HepG2 (cell line): Measurements from ENCODE around the gene MMP23B. TPM values are rescaled to one million over a fixed set of nuclear protein-coding genes. Genes with fewer than 3 reads are reported as not detected.
"Not testable (repeated sequence)": the region's sequence is repeated elsewhere in the genome, so short reads cannot be mapped to it uniquely, and the experiment has no call there.

Experiments
- ATAC-seq: fragments of 200-7000 bp; cut with Tn5 transposase; 3 replicates; pipeline ENCODE4 v1.9.1; 2020; ENCODE audit warnings: mild to moderate bottlenecking, moderate library complexity
- BruUV-seq: library from RNA; stranded (reverse); fragments of 400-500 nt; replicated peaks from 2 replicates; lab custom pipeline; 2021; lab: Mats Ljungman, UMichigan
- CTCF ChIA-PET: fragments of 300-600 bp; formaldehyde crosslinking; extraction: SDS; loops from one replicate; lab custom pipeline; 2021; ENCODE audit warnings: low total read pairs, inconsistent platforms, low intra/inter-chr PET ratio; lab: Yijun Ruan, JAX
- POLR2A ChIA-PET: fragments of 350-600 bp; sonication (Branson Sonifier 250); formaldehyde crosslinking; loops from one replicate; lab custom pipeline; 2020; ENCODE audit warnings: antibody characterized with exemption, inconsistent platforms; lab: Yijun Ruan, JAX
- DNase-seq: peaks from one replicate; pipeline ENCODE4 v3.0.0-alpha.2; 2015; ENCODE audit warnings: low spot score
- FAIRE-seq: peaks from 3 replicates; lab custom pipeline; 2011; peaks lifted over from hg19 to GRCh38; lab: Jason Lieb, UNC
- H2AFZ ChIP-seq: one replicate; pipeline ENCODE4 v1.6.1; 2011; ENCODE audit warnings: low read length, inconsistent platforms
- H3K27ac ChIP-seq: fragments of 300-600 bp; 3 replicates; pipeline ENCODE4 v1.8.0; 2011; ENCODE audit warnings: mixed run types, mild to moderate bottlenecking, mixed read lengths, low read length, inconsistent platforms; ENCODE audit not compliant: insufficient read depth; ENCODE audit errors: extremely low read length
- H3K27me3 ChIP-seq, 2 experiments: fragments of 200-600 bp in 1 of 2; 2 replicates in 1 of 2; 3 replicates in 1 of 2; pipeline versions ENCODE4 v1.6.0 to v1.8.0; 2011; ENCODE audit warnings: low read length in 2 of 2, mild to moderate bottlenecking in 2 of 2, moderate library complexity in 2 of 2, inconsistent platforms in 1 of 2; ENCODE audit not compliant: insufficient read depth in 2 of 2, control insufficient read depth in 1 of 2
- H3K36me3 ChIP-seq, 2 experiments: fragments of 200-600 bp in 1 of 2; replicated peaks in 1 of 2; 2 replicates in 1 of 2; 3 replicates in 1 of 2; pipeline versions ENCODE4 v1.5.1 to v1.8.0; 2011; ENCODE audit warnings: low read length in 2 of 2, inconsistent platforms in 1 of 2; ENCODE audit not compliant: insufficient read depth in 2 of 2, control insufficient read depth in 1 of 2
- H3K4me1 ChIP-seq: 2 replicates; pipeline ENCODE4 v1.5.1; 2012; ENCODE audit warnings: low read length, inconsistent platforms; ENCODE audit not compliant: insufficient read depth
- H3K4me2 ChIP-seq: 2 replicates; pipeline ENCODE4 v1.6.0; 2011; ENCODE audit warnings: low read depth, low read length, inconsistent platforms
- H3K4me3 ChIP-seq, 3 experiments: fragments of 200-600 bp in 1 of 3; sonication (generic), shearing (Covaris generic) in 1 of 3; replicated peaks in 1 of 3; 2 replicates each; pipeline ENCODE4 v1.5.1; 2011 to 2016; ENCODE audit warnings: low read length in 3 of 3, inconsistent platforms in 2 of 3, low read depth in 2 of 3, mild to moderate bottlenecking in 2 of 3, control low read depth in 1 of 3, mixed read lengths in 1 of 3; ENCODE audit not compliant: insufficient read depth in 1 of 3
- H3K79me2 ChIP-seq: one replicate; pipeline ENCODE4 v1.6.1; 2011; ENCODE audit warnings: low read length, inconsistent platforms; ENCODE audit not compliant: insufficient read depth
- H3K9ac ChIP-seq: 2 replicates; pipeline ENCODE4 v1.6.0; 2011; ENCODE audit warnings: mild to moderate bottlenecking, low read depth, low read length, inconsistent platforms; ENCODE audit not compliant: insufficient read depth
- H3K9me3 ChIP-seq: 2 replicates; pipeline ENCODE4 v1.5.1; 2012; ENCODE audit warnings: mild to moderate bottlenecking, low read length
- H4K20me1 ChIP-seq: 2 replicates; pipeline ENCODE4 v1.6.0; 2011; ENCODE audit warnings: inconsistent platforms, mild to moderate bottlenecking, low read length, moderate library complexity; ENCODE audit not compliant: insufficient read depth
- WGBS: methylation state at CpG from one replicate; pipeline ENCODE4 v1.1.6; 2017; ENCODE audit warnings: low lambda C conversion rate; 5-methylcytosine and 5-hydroxymethylcytosine counted together
- in situ Hi-C: cut with HindIII; loops from 2 replicates; pipeline ENCODE4 v1.10.0; 2017; ENCODE audit warnings: low pct_unique_long_range_greater_than_20kb; ENCODE audit not compliant: extremely low pct_ligation_motif_present
- intact Hi-C: fragments of 100-400 bp; cut with micrococcal nuclease; formaldehyde crosslinking; loops from one replicate; pipeline ENCODE4 v1.10.0; 2022; ENCODE audit not compliant: unreplicated experiment
- polyA plus RNA-seq, 8 experiments: library from polyadenylated mRNA; depleted of rRNA in 3 of 8; stranded (reverse) in 7 of 8; unstranded in 1 of 8; fragments of >200 nt; fragmentation: Illumina TruSeq in 4 of 8; extraction: Trizol in 4 of 8; gene quantifications; 2 replicates each; pipeline versions ENCODE4 v1.2.1 to v1.2.3, GENCODE V29; 2011 to 2016; ENCODE audit warnings: low read depth in 4 of 8, missing spikeins in 1 of 8, mixed read lengths in 1 of 8; ENCODE audit not compliant: insufficient read depth in 1 of 8
- total RNA-seq, 5 experiments: library from RNA; depleted of rRNA; stranded (reverse); fragments of >200 nt; fragmentation: Illumina TruSeq; extraction: Trizol; gene quantifications; 2 replicates each; pipeline ENCODE4 v1.2.3, GENCODE V29; 2016; ENCODE audit warnings: low read depth in 1 of 5

MMP23B gene
- total and polyA plus RNA-seq, 2 of the 13 experiments (the other 11 are each of a cell fraction or from before 2014, with no cell fraction given): 0.61 to 0.75 TPM

- BruUV-seq, H2AFZ ChIP-seq, CTCF ChIA-PET, H3K27ac ChIP-seq, H3K9me3 ChIP-seq, DNase-seq, intact Hi-C loops, H3K4me3 ChIP-seq, FAIRE-seq, H4K20me1 ChIP-seq, POLR2A ChIA-PET, H3K9ac ChIP-seq, H3K36me3 ChIP-seq, H3K27me3 ChIP-seq, H3K4me1 ChIP-seq, in situ Hi-C loops, H3K4me2 ChIP-seq, H3K79me2 ChIP-seq, ATAC-seq: not testable (repeated sequence)
- 100% methylated on average over 5 of the region's 25 CpGs for WGBS
These were observed 8.1 kb downstream of the MMP23B start for GRCh38 chr1:1640081-1640480.

- BruUV-seq, H3K9me3 ChIP-seq, H3K4me1 ChIP-seq, H3K4me2 ChIP-seq, H3K27ac ChIP-seq, H3K9ac ChIP-seq, ATAC-seq, H3K27me3 ChIP-seq, POLR2A ChIA-PET, H3K4me3 ChIP-seq, H2AFZ ChIP-seq, H3K79me2 ChIP-seq, FAIRE-seq, CTCF ChIA-PET, H3K36me3 ChIP-seq, H4K20me1 ChIP-seq, DNase-seq, in situ Hi-C loops, intact Hi-C loops: not testable (repeated sequence)
- 96% methylated on average over 21 of the region's 38 CpGs for WGBS
These were observed 8.9 kb downstream of the MMP23B start for GRCh38 chr1:1640711-1641461.

DNA sequence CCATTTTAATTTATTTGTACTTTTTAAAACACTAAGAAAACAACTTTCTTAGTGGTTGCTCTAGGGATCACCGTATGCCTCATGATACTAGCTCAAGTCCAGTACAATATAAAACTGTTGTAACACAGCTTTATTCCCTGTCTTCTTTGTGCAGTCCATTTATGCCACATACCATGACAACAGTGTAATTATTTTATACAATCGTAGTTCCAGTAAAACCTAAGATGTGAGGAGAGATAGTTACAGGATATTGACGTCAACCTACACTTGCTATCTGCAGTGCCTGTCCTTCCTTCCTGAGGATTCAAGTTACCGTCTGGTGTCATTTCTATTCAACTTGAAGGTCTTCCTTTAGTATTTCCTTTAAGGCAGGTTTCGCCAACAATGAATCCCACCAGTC, 14.4 kb downstream of the MMP23B start:
- H4K20me1 ChIP-seq, H3K4me1 ChIP-seq, DNase-seq, BruUV-seq, H3K4me2 ChIP-seq, ATAC-seq, H3K9ac ChIP-seq, H2AFZ ChIP-seq, H3K27me3 ChIP-seq, H3K27ac ChIP-seq, intact Hi-C loops, POLR2A ChIA-PET, CTCF ChIA-PET, H3K4me3 ChIP-seq, in situ Hi-C loops, H3K79me2 ChIP-seq, H3K9me3 ChIP-seq: not testable (repeated sequence)
- H3K36me3 ChIP-seq: peaks cover 0 to 23% of the 10 kb centered on the region in 2 experiments; a peak in 3 of 5 replicates
- peak; percentile 15 for FAIRE-seq
- WGBS: 91% methylated on average over 5 of the region's 5 CpGs

- DNase-seq, BruUV-seq, H3K4me3 ChIP-seq, H3K4me1 ChIP-seq, intact Hi-C loops, H3K79me2 ChIP-seq, ATAC-seq, CTCF ChIA-PET, H3K27ac ChIP-seq, H2AFZ ChIP-seq, H3K4me2 ChIP-seq, H3K27me3 ChIP-seq, H3K9me3 ChIP-seq, POLR2A ChIA-PET, in situ Hi-C loops, H3K9ac ChIP-seq, H4K20me1 ChIP-seq, FAIRE-seq: not testable (repeated sequence)
- H3K36me3 ChIP-seq: peaks cover 0 to 35% of the 10 kb centered on the region in 2 experiments; a peak in 3 of 5 replicates
- WGBS: 95% methylated on average over 17 of the region's 17 CpGs
These were observed 15.7 kb downstream of the MMP23B start for GRCh38 chr1:1647567-1648241.
